HepG2 (cell line): Measurements from ENCODE around the gene GFER. TPM values are rescaled to one million over a fixed set of nuclear protein-coding genes. Genes with fewer than 3 reads are reported as not detected.

Experiments used
- ATAC-seq: fragments of 200-7000 bp; cut with Tn5 transposase; 3 replicates; pipeline ENCODE4 v1.9.1; 2020; ENCODE audit warnings: mild to moderate bottlenecking, moderate library complexity
- BruUV-seq: library from RNA; stranded (reverse); fragments of 400-500 nt; replicated peaks from 2 replicates; lab custom pipeline; 2021; lab: Mats Ljungman, UMichigan
- CTCF ChIA-PET: fragments of 300-600 bp; formaldehyde crosslinking; extraction: SDS; loops from one replicate; lab custom pipeline; 2021; ENCODE audit warnings: low total read pairs, inconsistent platforms, low intra/inter-chr PET ratio; lab: Yijun Ruan, JAX
- POLR2A ChIA-PET: fragments of 350-600 bp; sonication (Branson Sonifier 250); formaldehyde crosslinking; loops from one replicate; lab custom pipeline; 2020; ENCODE audit warnings: antibody characterized with exemption, inconsistent platforms; lab: Yijun Ruan, JAX
- DNase-seq: peaks from one replicate; pipeline ENCODE4 v3.0.0-alpha.2; 2015; ENCODE audit warnings: low spot score
- FAIRE-seq: peaks from 3 replicates; lab custom pipeline; 2011; peaks lifted over from hg19 to GRCh38; lab: Jason Lieb, UNC
- H2AFZ ChIP-seq: one replicate; pipeline ENCODE4 v1.6.1; 2011; ENCODE audit warnings: low read length, inconsistent platforms
- H3K27ac ChIP-seq: fragments of 300-600 bp; 3 replicates; pipeline ENCODE4 v1.8.0; 2011; ENCODE audit warnings: mixed run types, mild to moderate bottlenecking, mixed read lengths, low read length, inconsistent platforms; ENCODE audit not compliant: insufficient read depth; ENCODE audit errors: extremely low read length
- H3K27me3 ChIP-seq, 2 experiments: fragments of 200-600 bp in 1 of 2; 2 replicates in 1 of 2; 3 replicates in 1 of 2; pipeline versions ENCODE4 v1.6.0 to v1.8.0; 2011; ENCODE audit warnings: low read length in 2 of 2, mild to moderate bottlenecking in 2 of 2, moderate library complexity in 2 of 2, inconsistent platforms in 1 of 2; ENCODE audit not compliant: insufficient read depth in 2 of 2, control insufficient read depth in 1 of 2
- H3K36me3 ChIP-seq, 2 experiments: fragments of 200-600 bp in 1 of 2; replicated peaks in 1 of 2; 2 replicates in 1 of 2; 3 replicates in 1 of 2; pipeline versions ENCODE4 v1.5.1 to v1.8.0; 2011; ENCODE audit warnings: low read length in 2 of 2, inconsistent platforms in 1 of 2; ENCODE audit not compliant: insufficient read depth in 2 of 2, control insufficient read depth in 1 of 2
- H3K4me1 ChIP-seq: 2 replicates; pipeline ENCODE4 v1.5.1; 2012; ENCODE audit warnings: low read length, inconsistent platforms; ENCODE audit not compliant: insufficient read depth
- H3K4me2 ChIP-seq: 2 replicates; pipeline ENCODE4 v1.6.0; 2011; ENCODE audit warnings: low read depth, low read length, inconsistent platforms
- H3K4me3 ChIP-seq, 3 experiments: fragments of 200-600 bp in 1 of 3; sonication (generic), shearing (Covaris generic) in 1 of 3; replicated peaks in 1 of 3; 2 replicates each; pipeline ENCODE4 v1.5.1; 2011 to 2016; ENCODE audit warnings: low read length in 3 of 3, inconsistent platforms in 2 of 3, low read depth in 2 of 3, mild to moderate bottlenecking in 2 of 3, control low read depth in 1 of 3, mixed read lengths in 1 of 3; ENCODE audit not compliant: insufficient read depth in 1 of 3
- H3K79me2 ChIP-seq: one replicate; pipeline ENCODE4 v1.6.1; 2011; ENCODE audit warnings: low read length, inconsistent platforms; ENCODE audit not compliant: insufficient read depth
- H3K9ac ChIP-seq: 2 replicates; pipeline ENCODE4 v1.6.0; 2011; ENCODE audit warnings: mild to moderate bottlenecking, low read depth, low read length, inconsistent platforms; ENCODE audit not compliant: insufficient read depth
- H3K9me3 ChIP-seq: 2 replicates; pipeline ENCODE4 v1.5.1; 2012; ENCODE audit warnings: mild to moderate bottlenecking, low read length
- H4K20me1 ChIP-seq: 2 replicates; pipeline ENCODE4 v1.6.0; 2011; ENCODE audit warnings: inconsistent platforms, mild to moderate bottlenecking, low read length, moderate library complexity; ENCODE audit not compliant: insufficient read depth
- HNRNPL ChIP-seq: fragments of 200-400 bp; formaldehyde crosslinking; IDR thresholded peaks from 2 replicates; pipeline ENCODE4 v1.6.1; 2017; ENCODE audit warnings: mild to moderate bottlenecking, low read depth, low read length
- KAT7 ChIP-seq: IDR thresholded peaks from 2 replicates; pipeline ENCODE4 v1.6.1; 2018; ENCODE audit warnings: borderline replicate concordance, missing compliant biosample characterization
- KLF15 ChIP-seq: sonication (generic); formaldehyde crosslinking; IDR thresholded peaks from 2 replicates; pipeline ENCODE4 v1.8.1; 2023; ENCODE audit warnings: borderline replicate concordance, mild to moderate bottlenecking, inconsistent platforms, missing genetic modification reagents, mixed read lengths
- MXD1 ChIP-seq: sonication (generic); formaldehyde crosslinking; IDR thresholded peaks from 2 replicates; pipeline ENCODE4 v1.4.0; 2020; ENCODE audit warnings: mild to moderate bottlenecking, missing genetic modification reagents
- SAP130 ChIP-seq: IDR thresholded peaks from 2 replicates; pipeline ENCODE4 v1.6.1; 2016; ENCODE audit warnings: low read depth
- SMARCE1 ChIP-seq: fragments of 450-650 bp; IDR thresholded peaks from 2 replicates; pipeline ENCODE4 v1.6.1; 2017; ENCODE audit warnings: borderline replicate concordance
- ZBTB38 ChIP-seq: sonication (generic); formaldehyde crosslinking; IDR thresholded peaks from 2 replicates; pipeline ENCODE4 v1.5.1; 2020; ENCODE audit warnings: mild to moderate bottlenecking, missing genetic modification reagents
- ZBTB7B ChIP-seq: sonication (generic); formaldehyde crosslinking; IDR thresholded peaks from 2 replicates; pipeline ENCODE4 v1.4.0; 2020; ENCODE audit warnings: missing genetic modification reagents
- ZFAT ChIP-seq: sonication (generic); formaldehyde crosslinking; conservative IDR thresholded peaks from 2 replicates; pipeline ENCODE4 v1.8.1; 2023; ENCODE audit warnings: missing genetic modification reagents, inconsistent platforms
- WGBS: methylation state at CpG from one replicate; pipeline ENCODE4 v1.1.6; 2017; ENCODE audit warnings: low lambda C conversion rate; 5-methylcytosine and 5-hydroxymethylcytosine counted together
- in situ Hi-C: cut with HindIII; loops from 2 replicates; pipeline ENCODE4 v1.10.0; 2017; ENCODE audit warnings: low pct_unique_long_range_greater_than_20kb; ENCODE audit not compliant: extremely low pct_ligation_motif_present
- intact Hi-C: fragments of 100-400 bp; cut with micrococcal nuclease; formaldehyde crosslinking; loops from one replicate; pipeline ENCODE4 v1.10.0; 2022; ENCODE audit not compliant: unreplicated experiment
- polyA plus RNA-seq, 8 experiments: library from polyadenylated mRNA; depleted of rRNA in 3 of 8; stranded (reverse) in 7 of 8; unstranded in 1 of 8; fragments of >200 nt; fragmentation: Illumina TruSeq in 4 of 8; extraction: Trizol in 4 of 8; gene quantifications; 2 replicates each; pipeline versions ENCODE4 v1.2.1 to v1.2.3, GENCODE V29; 2011 to 2016; ENCODE audit warnings: low read depth in 4 of 8, missing spikeins in 1 of 8, mixed read lengths in 1 of 8; ENCODE audit not compliant: insufficient read depth in 1 of 8
- total RNA-seq, 5 experiments: library from RNA; depleted of rRNA; stranded (reverse); fragments of >200 nt; fragmentation: Illumina TruSeq; extraction: Trizol; gene quantifications; 2 replicates each; pipeline ENCODE4 v1.2.3, GENCODE V29; 2016; ENCODE audit warnings: low read depth in 1 of 5
- TF ChIP-seq, protein P1 (sequence below): sonication (generic); formaldehyde crosslinking; IDR thresholded peaks from 2 replicates; pipeline ENCODE4 v1.4.0; 2020; ENCODE audit warnings: missing genetic modification reagents
- TF ChIP-seq, protein P2 (sequence below): sonication (generic); formaldehyde crosslinking; IDR thresholded peaks from 2 replicates; pipeline ENCODE4 v1.5.1; 2020; ENCODE audit warnings: mild to moderate bottlenecking, missing genetic modification reagents, moderate library complexity

The GFER gene
- total and polyA plus RNA-seq, 2 of the 13 experiments (the other 11 are each of a cell fraction or from before 2014, with no cell fraction given), result 28.6 to 71.7 TPM

- peak; percentile 38 for ATAC-seq
- DNase-seq, result no peak
- no TSS peak for BruUV-seq
- H3K4me2 ChIP-seq, result peak overlapping the region; percentile 81
- peak overlapping the region; percentile 45 to 79 (median 58); a peak in 5 of 6 replicates for H3K4me3 ChIP-seq
- H3K9ac ChIP-seq, result peak overlapping the region; percentile 60; the same call in 1 of the 2 replicates
- WGBS, result 29% methylated on average over 4 of the region's 14 CpGs
- H3K27me3 ChIP-seq, result peaks cover 1 to 15% of the 10 kb centered on the region in 2 experiments; a peak in 2 of 5 replicates
- ChIA-PET CTCF (no interaction called here), POLR2A (interaction anchor here (1.0 to 6.2 kb wide), 5 partner anchors 9 to 130 kb away, joined by 3 to 62 read pairs (median 6); partner anchors contain the start of genes NTHL1, TRAF7 and TSC2)
- peaks cover 3% of the 10 kb centered on the region for H3K79me2 ChIP-seq
- TF ChIP-seq ZBTB38 (CRISPR knock-in tag), result 0 out of 2 replicates have a peak, but pooled peaks have one; percentile 4
- TF ChIP-seq, protein P1, sequence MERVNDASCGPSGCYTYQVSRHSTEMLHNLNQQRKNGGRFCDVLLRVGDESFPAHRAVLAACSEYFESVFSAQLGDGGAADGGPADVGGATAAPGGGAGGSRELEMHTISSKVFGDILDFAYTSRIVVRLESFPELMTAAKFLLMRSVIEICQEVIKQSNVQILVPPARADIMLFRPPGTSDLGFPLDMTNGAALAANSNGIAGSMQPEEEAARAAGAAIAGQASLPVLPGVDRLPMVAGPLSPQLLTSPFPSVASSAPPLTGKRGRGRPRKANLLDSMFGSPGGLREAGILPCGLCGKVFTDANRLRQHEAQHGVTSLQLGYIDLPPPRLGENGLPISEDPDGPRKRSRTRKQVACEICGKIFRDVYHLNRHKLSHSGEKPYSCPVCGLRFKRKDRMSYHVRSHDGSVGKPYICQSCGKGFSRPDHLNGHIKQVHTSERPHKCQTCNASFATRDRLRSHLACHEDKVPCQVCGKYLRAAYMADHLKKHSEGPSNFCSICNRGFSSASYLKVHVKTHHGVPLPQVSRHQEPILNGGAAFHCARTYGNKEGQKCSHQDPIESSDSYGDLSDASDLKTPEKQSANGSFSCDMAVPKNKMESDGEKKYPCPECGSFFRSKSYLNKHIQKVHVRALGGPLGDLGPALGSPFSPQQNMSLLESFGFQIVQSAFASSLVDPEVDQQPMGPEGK (CRISPR knock-in tag), result 0 out of 2 replicates have a peak, but pooled peaks have one; percentile 32
- no peak for TF ChIP-seq ZFAT (CRISPR knock-in tag)
- TF ChIP-seq SAP130 (CRISPR knock-in tag), result peak; percentile 11; the same call in 1 of the 2 replicates
- TF ChIP-seq, protein P2, sequence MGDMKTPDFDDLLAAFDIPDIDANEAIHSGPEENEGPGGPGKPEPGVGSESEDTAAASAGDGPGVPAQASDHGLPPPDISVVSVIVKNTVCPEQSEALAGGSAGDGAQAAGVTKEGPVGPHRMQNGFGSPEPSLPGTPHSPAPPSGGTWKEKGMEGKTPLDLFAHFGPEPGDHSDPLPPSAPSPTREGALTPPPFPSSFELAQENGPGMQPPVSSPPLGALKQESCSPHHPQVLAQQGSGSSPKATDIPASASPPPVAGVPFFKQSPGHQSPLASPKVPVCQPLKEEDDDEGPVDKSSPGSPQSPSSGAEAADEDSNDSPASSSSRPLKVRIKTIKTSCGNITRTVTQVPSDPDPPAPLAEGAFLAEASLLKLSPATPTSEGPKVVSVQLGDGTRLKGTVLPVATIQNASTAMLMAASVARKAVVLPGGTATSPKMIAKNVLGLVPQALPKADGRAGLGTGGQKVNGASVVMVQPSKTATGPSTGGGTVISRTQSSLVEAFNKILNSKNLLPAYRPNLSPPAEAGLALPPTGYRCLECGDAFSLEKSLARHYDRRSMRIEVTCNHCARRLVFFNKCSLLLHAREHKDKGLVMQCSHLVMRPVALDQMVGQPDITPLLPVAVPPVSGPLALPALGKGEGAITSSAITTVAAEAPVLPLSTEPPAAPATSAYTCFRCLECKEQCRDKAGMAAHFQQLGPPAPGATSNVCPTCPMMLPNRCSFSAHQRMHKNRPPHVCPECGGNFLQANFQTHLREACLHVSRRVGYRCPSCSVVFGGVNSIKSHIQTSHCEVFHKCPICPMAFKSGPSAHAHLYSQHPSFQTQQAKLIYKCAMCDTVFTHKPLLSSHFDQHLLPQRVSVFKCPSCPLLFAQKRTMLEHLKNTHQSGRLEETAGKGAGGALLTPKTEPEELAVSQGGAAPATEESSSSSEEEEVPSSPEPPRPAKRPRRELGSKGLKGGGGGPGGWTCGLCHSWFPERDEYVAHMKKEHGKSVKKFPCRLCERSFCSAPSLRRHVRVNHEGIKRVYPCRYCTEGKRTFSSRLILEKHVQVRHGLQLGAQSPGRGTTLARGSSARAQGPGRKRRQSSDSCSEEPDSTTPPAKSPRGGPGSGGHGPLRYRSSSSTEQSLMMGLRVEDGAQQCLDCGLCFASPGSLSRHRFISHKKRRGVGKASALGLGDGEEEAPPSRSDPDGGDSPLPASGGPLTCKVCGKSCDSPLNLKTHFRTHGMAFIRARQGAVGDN (CRISPR knock-in tag), result peak; percentile 48
- TF ChIP-seq KAT7 (CRISPR knock-in tag), result 0 out of 2 replicates have a peak, but pooled peaks have one; percentile 31
- no peak for TF ChIP-seq SMARCE1
- TF ChIP-seq HNRNPL, result peak; percentile 38; the same call in 1 of the 2 replicates
- TF ChIP-seq ZBTB7B (CRISPR knock-in tag), result peak; percentile 25; the same call in 1 of the 2 replicates
- peak; percentile 32; the same call in 1 of the 2 replicates for TF ChIP-seq MXD1 (CRISPR knock-in tag)
- no peak for TF ChIP-seq KLF15 (CRISPR knock-in tag)
- FAIRE-seq, result no peak
- intact Hi-C loops, result no loop called here
- peaks cover 64% of the 10 kb centered on the region for H3K4me1 ChIP-seq
- H3K27ac ChIP-seq, result no peak overlapping the region
- in situ Hi-C loops, result no loop called here
- H3K9me3 ChIP-seq, result no peaks in the 10 kb centered on the region
- 0 out of 2 replicates have a peak, but pooled peaks cover 7% of the 10 kb centered on the region for H4K20me1 ChIP-seq
- H3K36me3 ChIP-seq, result no peaks in the 10 kb centered on the region
- H2AFZ ChIP-seq, result no peak overlapping the region
These were observed 41.3 kb downstream of the GFER start for GRCh38 chr16:2025251-2025650.
